GM19328 (cell line): Measurements from ENCODE around the gene SH2D6.

Experiments used
- ATAC-seq: cut with Tn5 transposase; IDR thresholded peaks from one replicate; pipeline ENCODE4 v1.9.1; 2021; ENCODE audit warnings: mild to moderate bottlenecking, moderate library complexity; ENCODE audit not compliant: unreplicated experiment

SH2D6 gene

GRCh38 chr2:85421260-85422071 is 3.0 kb downstream of the SH2D6 start:
- no peak for ATAC-seq

- ATAC-seq: no peak
These were observed 3.6 kb downstream of the SH2D6 start for GRCh38 chr2:85422072-85422457.

- no peak for ATAC-seq
These were observed 5.0 kb downstream of the SH2D6 start for GRCh38 chr2:85423525-85423924.

- no peak for ATAC-seq
These were observed 7.1 kb downstream of the SH2D6 start for GRCh38 chr2:85425588-85425987.

- ATAC-seq: no peak
These were observed 8.9 kb downstream of the SH2D6 start for GRCh38 chr2:85427300-85427835.

- no peak for ATAC-seq
These were observed 9.9 kb downstream of the SH2D6 start for GRCh38 chr2:85428343-85428881.

- ATAC-seq: no peak
These were observed 10.9 kb downstream of the SH2D6 start for GRCh38 chr2:85429213-85429923.

- no peak for ATAC-seq
These were observed 11.4 kb downstream of the SH2D6 start for GRCh38 chr2:85429924-85430289.

GRCh38 chr2:85430752-85431569 is 12.4 kb downstream of the SH2D6 start:
- no peak for ATAC-seq

- ATAC-seq: no peak
These were observed 13.2 kb downstream of the SH2D6 start for GRCh38 chr2:85431570-85432205.

GRCh38 chr2:85433511-85434089 is 15.1 kb downstream of the SH2D6 start:
- ATAC-seq: no peak

- ATAC-seq: no peak
These were observed 16.2 kb downstream of the SH2D6 start for GRCh38 chr2:85434696-85435095.

GRCh38 chr2:85435220-85435958 is 16.9 kb downstream of the SH2D6 start:
- no peak for ATAC-seq

GRCh38 chr2:85435981-85436835 is 17.7 kb downstream of the SH2D6 start:
- no peak for ATAC-seq

- no peak for ATAC-seq
These were observed 18.4 kb downstream of the SH2D6 start for GRCh38 chr2:85436836-85437487.

- peak; percentile 81 for ATAC-seq
These were observed 19.1 kb downstream of the SH2D6 start for GRCh38 chr2:85437488-85438200.
